Panc1 (cell line): ENCODE results near the gene FGGY.

Source experiments
- POLR2AphosphoS5 ChIP-seq: IDR thresholded peaks from 2 replicates; pipeline ENCODE4 v1.6.1; 2012; ENCODE audit warnings: mild to moderate bottlenecking, low read depth, low read length, moderate library complexity
- TF ChIP-seq, protein P1 (sequence below): fragments of 450-650 bp; IDR thresholded peaks from 2 replicates; pipeline ENCODE4 v1.5.1; 2017; ENCODE audit warnings: mild to moderate bottlenecking
- TF ChIP-seq, protein P2 (sequence below), 2 experiments: IDR thresholded peaks; 2 replicates each; pipeline ENCODE4 v1.6.1; 2011 to 2012; ENCODE audit warnings: low read depth in 2 of 2, control low read depth in 1 of 2, low read length in 1 of 2, mild to moderate bottlenecking in 1 of 2, moderate library complexity in 1 of 2; ENCODE audit not compliant: insufficient read depth in 1 of 2

DNA sequence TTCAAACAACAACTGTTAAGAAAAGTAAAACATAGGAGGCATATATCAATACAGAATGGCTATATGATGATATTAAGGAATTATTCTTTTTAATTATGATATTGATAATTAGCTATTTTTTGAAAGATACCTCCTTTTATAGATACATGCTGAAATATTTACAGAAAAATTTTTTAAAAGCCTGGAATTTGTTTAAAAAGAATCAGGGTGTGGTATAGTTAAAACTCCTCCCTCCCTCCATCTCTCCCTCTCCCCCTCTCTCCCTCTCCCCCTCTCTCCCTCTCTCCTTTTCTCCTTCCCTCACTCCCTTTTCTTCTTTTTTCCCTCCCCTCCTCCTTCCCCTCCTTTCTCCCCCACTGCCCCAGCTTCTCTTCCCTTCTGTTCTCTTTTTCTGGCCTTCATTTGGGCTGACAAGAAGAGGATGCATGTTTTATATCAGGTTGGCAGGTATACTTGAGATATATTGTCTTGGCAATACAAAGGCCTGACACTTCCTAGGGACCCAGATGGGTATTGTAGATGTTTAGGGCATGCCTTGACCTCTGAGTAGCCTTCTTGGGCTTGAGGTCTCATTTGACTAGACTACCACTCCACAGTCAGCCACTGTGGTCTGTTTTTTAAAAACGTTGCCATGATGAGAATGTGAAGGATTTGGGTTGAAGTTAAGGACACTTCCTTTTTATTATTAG, 124.5 kb downstream of the FGGY start:
- TF ChIP-seq, protein P1, sequence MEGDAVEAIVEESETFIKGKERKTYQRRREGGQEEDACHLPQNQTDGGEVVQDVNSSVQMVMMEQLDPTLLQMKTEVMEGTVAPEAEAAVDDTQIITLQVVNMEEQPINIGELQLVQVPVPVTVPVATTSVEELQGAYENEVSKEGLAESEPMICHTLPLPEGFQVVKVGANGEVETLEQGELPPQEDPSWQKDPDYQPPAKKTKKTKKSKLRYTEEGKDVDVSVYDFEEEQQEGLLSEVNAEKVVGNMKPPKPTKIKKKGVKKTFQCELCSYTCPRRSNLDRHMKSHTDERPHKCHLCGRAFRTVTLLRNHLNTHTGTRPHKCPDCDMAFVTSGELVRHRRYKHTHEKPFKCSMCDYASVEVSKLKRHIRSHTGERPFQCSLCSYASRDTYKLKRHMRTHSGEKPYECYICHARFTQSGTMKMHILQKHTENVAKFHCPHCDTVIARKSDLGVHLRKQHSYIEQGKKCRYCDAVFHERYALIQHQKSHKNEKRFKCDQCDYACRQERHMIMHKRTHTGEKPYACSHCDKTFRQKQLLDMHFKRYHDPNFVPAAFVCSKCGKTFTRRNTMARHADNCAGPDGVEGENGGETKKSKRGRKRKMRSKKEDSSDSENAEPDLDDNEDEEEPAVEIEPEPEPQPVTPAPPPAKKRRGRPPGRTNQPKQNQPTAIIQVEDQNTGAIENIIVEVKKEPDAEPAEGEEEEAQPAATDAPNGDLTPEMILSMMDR = no peak
- TF ChIP-seq POLR2AphosphoS5 = no peak
- TF ChIP-seq, protein P2, sequence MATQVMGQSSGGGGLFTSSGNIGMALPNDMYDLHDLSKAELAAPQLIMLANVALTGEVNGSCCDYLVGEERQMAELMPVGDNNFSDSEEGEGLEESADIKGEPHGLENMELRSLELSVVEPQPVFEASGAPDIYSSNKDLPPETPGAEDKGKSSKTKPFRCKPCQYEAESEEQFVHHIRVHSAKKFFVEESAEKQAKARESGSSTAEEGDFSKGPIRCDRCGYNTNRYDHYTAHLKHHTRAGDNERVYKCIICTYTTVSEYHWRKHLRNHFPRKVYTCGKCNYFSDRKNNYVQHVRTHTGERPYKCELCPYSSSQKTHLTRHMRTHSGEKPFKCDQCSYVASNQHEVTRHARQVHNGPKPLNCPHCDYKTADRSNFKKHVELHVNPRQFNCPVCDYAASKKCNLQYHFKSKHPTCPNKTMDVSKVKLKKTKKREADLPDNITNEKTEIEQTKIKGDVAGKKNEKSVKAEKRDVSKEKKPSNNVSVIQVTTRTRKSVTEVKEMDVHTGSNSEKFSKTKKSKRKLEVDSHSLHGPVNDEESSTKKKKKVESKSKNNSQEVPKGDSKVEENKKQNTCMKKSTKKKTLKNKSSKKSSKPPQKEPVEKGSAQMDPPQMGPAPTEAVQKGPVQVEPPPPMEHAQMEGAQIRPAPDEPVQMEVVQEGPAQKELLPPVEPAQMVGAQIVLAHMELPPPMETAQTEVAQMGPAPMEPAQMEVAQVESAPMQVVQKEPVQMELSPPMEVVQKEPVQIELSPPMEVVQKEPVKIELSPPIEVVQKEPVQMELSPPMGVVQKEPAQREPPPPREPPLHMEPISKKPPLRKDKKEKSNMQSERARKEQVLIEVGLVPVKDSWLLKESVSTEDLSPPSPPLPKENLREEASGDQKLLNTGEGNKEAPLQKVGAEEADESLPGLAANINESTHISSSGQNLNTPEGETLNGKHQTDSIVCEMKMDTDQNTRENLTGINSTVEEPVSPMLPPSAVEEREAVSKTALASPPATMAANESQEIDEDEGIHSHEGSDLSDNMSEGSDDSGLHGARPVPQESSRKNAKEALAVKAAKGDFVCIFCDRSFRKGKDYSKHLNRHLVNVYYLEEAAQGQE (IDR thresholded peaks at IDR 0.05; ENCODE audit: insufficient read depth in 1 of 2, low read depth in 2 of 2, low read length in 1 of 2) = no peak
